Measurements from ENCODE around the gene FREM1. TPM values are rescaled to one million over a fixed set of nuclear protein-coding genes. Genes with fewer than 3 reads are reported as not detected.

The FREM1 gene
- total RNA-seq, 1 donor from 2014 or later = 4.3 TPM

DNA sequence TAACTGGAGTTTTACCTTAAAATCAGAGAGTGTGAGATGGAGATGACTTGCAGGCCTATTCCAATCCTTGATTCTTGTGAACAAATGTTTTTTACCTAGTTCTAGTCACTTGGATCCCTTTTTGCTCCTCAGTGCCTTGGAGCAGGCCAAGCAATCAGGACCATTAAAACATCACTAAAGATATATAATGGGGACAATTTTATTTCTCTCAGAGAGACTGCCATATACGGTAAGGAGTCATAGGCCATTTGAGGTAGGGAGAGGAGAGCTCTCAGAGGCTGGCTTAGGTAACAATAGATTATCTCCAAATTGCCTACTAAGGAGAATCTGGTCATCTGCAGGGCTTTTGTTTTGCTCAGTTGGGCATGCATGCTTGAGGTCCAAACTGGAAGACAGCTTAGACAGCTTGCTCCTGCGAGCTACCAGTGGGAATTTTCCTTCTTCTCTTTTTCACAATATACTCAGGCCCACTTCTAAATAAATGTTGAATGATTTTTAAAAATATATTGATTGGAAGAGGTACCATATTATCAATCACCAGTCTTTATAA lies 44.0 kb downstream of the FREM1 start:
- H3K27me3 ChIP-seq (ENCODE audit: low read depth) = no peaks in the 10 kb centered on the region
- no peak for TF ChIP-seq CTCF (IDR thresholded peaks at IDR 0.05)
- H3K9me3 ChIP-seq = no peaks in the 10 kb centered on the region
- no peaks in the 10 kb centered on the region for H3K36me3 ChIP-seq
- H3K27ac ChIP-seq = no peak overlapping the region
- ATAC-seq (no peak), DNase-seq (no peak)
- H3K4me3 ChIP-seq = no peak overlapping the region
- H3K4me1 ChIP-seq = no peaks in the 10 kb centered on the region
- intact Hi-C loops (cut with DNase I) = no loop called here

DNA sequence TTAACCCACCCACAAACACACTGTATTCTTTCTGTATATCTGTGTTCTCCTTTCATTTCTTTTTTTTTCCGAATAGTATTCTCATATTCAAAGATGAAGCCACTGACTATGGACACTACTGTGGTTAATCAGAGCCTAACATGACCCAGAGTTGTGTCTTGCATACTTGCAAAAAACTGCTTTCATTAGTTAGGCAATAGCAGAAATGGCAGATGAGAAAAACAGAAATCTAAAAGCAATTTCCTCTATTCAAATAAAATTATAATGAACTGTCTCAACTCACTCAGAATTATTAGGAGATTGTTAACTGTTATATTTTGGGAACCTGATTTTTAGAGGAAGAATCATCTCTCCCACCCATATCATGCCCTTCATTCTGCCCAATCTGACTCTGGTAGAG lies 45.9 kb downstream of the FREM1 start:
- DNase-seq (no peak), ATAC-seq (no peak)
- Histone ChIP-seq H3K27ac (no peak overlapping the region), H3K27me3 (ENCODE audit: low read depth) (no peaks in the 10 kb centered on the region), H3K36me3 (no peaks in the 10 kb centered on the region), H3K9me3 (no peaks in the 10 kb centered on the region), H3K4me1 (no peaks in the 10 kb centered on the region), H3K4me3 (no peak overlapping the region)
- intact Hi-C loops (cut with DNase I) = no loop called here
- no peak for TF ChIP-seq CTCF (IDR thresholded peaks at IDR 0.05)

DNA sequence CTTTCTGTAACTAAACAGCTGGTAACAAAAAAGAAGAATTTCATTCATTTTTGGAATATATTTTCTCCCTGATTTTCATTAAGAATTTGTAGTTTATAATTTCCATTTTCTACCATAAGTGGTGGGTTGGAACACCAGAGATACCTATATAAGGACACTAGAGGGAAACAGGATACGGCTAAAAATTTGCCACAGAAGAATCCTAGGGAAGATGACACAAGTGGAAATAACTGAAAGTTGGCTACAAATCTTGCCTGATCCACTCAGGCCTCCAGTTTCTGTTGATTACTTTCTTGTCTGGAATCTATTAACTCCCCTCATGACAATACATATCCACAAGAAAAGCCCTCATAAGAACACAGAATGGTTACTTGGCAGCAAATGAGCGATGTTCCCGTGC lies 46.8 kb downstream of the FREM1 start:
- DNase-seq (no peak), ATAC-seq (no peak)
- no peaks in the 10 kb centered on the region for H3K9me3 ChIP-seq
- no peak overlapping the region for H3K4me3 ChIP-seq
- H3K27ac ChIP-seq = no peak overlapping the region
- TF ChIP-seq CTCF (IDR thresholded peaks at IDR 0.05) = no peak
- intact Hi-C loops (cut with DNase I) = no loop called here
- H3K36me3 ChIP-seq = no peaks in the 10 kb centered on the region
- H3K27me3 ChIP-seq (ENCODE audit: low read depth) = no peaks in the 10 kb centered on the region
- no peaks in the 10 kb centered on the region for H3K4me1 ChIP-seq

- no peak for DNase-seq
- no peak for TF ChIP-seq CTCF (IDR thresholded peaks at IDR 0.05)
- Histone ChIP-seq H3K27me3 (ENCODE audit: low read depth) (no peaks in the 10 kb centered on the region), H3K9me3 (no peaks in the 10 kb centered on the region), H3K36me3 (no peaks in the 10 kb centered on the region), H3K4me3 (no peak overlapping the region), H3K4me1 (no peaks in the 10 kb centered on the region), H3K27ac (no peak overlapping the region)
- intact Hi-C loops (cut with DNase I) = no loop called here
- no peak for ATAC-seq
These were observed 52.6 kb downstream of the FREM1 start for GRCh38 chr9:14857449-14858305.

DNA sequence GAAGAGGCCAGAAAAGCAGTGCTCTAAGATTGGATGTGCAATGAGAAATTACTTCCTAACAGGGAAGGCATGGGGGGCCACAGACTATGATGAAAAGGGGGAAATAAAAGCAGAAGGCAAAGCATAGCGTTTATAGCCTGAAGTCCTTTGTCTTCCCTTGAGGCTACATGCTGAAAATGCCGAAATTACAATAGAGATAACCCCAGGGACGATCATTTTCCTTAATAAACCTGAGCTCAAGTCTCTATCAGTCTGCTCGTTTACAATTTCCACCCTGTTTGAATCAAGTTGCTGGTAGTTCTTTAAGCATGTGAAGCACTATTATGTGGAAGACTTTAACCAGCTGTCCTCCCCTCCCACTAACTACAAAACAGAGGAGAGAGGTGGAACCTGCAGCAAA lies 60.4 kb downstream of the FREM1 start:
- H3K36me3 ChIP-seq = no peaks in the 10 kb centered on the region
- no peak for DNase-seq
- ATAC-seq = no peak
- no peaks in the 10 kb centered on the region for H3K4me1 ChIP-seq
- H3K27me3 ChIP-seq (ENCODE audit: low read depth) = no peaks in the 10 kb centered on the region
- no peak overlapping the region for H3K4me3 ChIP-seq
- no peak for TF ChIP-seq CTCF (IDR thresholded peaks at IDR 0.05)
- H3K9me3 ChIP-seq = no peaks in the 10 kb centered on the region
- intact Hi-C loops (cut with DNase I) = no loop called here
- H3K27ac ChIP-seq = no peak overlapping the region

Data from lower lobe of right lung (tissue), 2 donors.